SIG-M5 treated with dmso at 0.1 percent for 504 hours (cell line): Measurements from ENCODE around the gene AHNAK.

Source experiments
- DNase-seq: peaks from one replicate; lab custom pipeline; 2025; ENCODE audit not compliant: unreplicated experiment; lab: John Stamatoyannopoulos, UW

Gene AHNAK

DNA sequence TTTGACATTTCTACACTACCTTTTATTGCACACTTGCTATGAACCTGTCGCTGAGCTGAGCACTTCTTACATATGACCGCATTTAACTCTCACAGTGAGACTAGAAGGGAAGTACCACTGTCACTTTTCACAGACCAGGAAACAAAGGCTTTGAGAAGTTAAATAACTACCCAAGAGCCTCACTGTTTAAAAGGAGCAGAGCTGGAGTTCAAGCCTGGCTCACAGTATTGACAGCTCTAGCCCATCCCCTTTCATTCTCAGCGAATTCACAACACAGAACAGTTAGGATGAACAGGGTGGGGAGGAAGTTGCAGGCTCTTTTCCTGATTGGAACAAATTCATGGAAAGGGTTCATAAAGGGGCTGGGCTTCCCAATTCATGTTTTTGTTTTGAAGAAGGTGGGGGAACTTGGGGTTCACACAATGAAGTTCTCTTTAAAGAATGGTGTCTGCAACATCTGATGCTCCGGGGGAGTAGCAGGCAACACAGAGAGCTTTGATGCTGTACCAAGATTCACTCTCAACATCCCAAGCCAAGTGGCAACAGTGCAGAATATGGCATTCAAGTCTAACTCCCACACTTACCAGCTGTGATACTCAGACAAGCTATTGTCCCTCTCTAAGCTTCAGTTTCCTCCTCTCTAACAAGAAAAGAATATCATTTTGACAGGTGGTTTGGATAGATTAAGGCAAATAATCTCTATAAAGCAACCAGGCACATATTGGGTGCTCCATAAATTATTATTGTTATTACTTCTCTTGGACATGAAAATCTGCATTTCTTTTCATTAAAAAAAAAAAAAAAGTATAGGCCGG, 110.6 kb downstream of the AHNAK start:
- DNase-seq: peak; percentile 37

GRCh38 chr11:62433904-62434276, 112.7 kb downstream of the AHNAK start:
- DNase-seq: peak; percentile 62

DNA sequence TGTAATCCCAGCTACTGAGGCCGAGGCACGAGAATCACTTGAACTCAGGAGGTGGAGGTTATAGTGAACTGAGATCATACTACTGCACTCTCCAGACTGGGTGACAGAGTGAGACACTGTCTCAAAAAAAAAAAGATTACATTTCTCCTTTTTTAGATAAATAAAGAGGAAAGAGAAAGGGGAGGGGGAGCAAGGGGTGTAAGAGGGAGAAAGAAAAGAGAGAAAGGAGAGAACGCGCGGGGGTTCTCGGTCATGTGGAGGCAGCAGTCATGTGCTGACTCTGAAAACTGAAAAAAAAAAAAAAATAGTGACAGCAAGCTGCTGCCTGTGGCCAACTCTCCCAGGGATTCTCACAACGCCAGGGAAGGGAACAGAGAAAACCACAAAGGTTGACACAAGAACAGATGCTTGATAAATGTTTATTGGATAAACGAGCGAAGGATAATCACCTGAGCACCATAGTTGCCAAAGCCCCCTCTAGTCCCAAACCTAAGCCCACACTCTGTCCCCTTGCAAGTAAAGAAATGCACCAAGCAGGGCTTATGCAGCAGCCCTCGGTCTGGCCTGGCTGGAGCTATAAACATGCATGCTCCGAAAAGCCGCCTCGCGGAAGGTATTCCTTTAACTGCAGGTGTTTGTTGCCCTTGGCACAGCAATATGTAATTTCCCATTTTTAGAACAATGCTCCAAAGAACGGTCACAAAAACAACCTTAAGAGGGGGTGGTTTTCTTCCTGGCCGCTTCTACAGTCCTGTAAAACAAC, 113.3 kb downstream of the AHNAK start:
- DNase-seq: no peak

GRCh38 chr11:62432695-62433094, 113.9 kb downstream of the AHNAK start:
- DNase-seq: no peak

DNA sequence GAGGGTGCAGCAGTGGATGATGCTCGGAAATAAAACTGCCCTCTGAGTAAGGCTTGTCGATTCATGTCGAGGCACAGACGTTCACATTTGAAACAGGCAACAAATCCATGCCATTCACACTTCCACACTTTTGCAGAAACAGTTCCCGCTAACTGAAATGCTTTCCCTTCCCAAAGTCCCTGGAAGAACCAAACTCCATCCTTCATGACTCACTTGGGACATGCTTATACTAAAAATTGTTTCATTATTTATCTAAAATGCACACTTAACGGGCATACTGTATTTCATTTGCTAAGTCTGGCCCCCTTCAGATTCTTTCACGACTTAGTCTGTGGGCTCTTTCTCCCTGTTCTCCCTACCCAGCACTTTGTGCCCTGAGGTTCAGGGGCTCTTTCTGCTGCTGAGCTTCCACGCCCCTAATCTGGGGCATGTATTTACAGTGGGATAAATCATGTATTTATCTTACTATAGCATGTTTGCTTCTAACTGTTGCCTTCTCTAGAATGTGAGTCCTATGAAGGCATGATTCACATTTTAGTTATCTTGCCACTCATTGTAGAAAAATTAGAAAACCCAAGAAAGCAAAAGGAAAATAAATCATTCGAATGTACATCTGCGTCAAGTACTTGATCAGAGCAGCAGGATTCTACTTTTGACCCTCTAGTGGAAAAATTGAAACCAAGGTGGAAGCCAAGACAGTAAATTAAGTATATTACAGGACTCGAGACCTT, 115.3 kb downstream of the AHNAK start:
- no peak for DNase-seq

DNA sequence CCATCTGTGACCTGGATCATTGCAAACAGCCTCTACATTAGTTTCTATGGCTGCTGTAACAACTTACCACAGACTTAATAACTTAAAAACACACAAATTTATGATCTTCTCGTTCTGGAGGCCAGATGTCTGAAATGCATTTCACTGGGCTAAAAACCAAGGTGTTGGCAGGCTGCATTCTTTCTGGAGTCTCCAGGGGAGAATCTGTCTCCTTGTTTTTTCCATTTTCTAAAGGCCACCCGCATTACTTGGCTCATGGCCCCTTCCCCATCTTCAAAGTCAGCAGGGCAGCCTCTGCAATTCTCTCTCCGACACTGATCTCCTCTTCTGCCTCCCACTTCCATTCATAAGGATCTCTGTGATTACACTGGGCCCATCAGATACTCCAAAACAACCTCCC, 116.2 kb downstream of the AHNAK start:
- no peak for DNase-seq

DNA sequence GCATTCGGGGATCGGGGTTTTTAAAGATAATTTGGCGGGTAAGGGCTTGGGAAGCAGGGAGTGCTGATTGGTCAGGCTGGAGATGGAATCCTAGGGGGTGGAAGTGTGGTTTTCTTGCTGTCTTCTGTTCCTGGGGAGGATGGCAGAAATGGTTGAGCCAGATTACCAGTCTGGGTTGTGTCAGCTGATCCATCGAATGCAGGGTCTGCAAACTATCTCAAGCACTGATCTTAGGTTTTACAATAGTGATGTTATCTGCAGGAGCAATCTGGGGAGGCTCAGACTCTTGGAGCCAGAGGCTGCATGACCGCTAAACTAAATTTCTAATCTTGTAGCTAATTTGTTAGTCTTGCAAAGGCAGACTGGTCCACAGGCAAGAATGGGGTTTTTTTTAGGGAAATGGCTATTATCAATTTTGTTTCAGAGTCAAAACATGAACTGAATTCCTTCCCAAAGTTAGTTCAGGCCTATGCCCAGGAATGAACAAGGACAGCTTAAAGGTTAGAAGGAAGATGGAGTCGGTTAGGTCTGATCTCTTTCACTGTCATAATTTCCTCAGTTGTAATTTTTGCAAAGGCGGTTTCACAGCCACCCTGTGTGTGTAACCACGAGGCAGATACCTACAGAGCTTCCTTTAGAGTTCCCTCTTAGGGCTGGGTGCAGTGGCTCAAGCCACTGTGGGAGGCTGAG, 117.6 kb downstream of the AHNAK start:
- no peak for DNase-seq

- peak; percentile 96 for DNase-seq
Measured at GRCh38 chr11:62427630-62428233, 118.9 kb downstream of the AHNAK start.

DNA sequence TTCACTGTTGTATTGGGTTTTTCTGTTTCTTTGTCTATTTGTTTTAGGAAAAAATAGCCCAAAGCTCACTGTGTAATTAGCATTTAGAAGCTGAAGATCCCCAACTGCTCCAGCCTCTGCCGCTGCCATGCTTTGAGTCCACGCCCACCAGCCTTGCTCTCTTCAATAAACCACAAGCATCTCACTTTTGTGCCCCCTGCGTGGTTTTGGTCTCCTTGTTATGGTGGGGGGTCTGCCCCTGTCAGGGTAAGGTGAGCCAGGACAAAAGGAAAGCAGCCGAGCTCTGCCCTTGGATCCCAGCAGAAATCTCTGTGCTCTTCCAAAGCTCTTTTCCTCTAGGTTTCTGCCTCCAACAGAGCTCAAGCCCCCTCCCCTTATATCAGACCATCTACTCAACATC, 123.6 kb downstream of the AHNAK start:
- no peak for DNase-seq

- no peak for DNase-seq
Measured at GRCh38 chr11:62421996-62422395, 124.6 kb downstream of the AHNAK start.

DNA sequence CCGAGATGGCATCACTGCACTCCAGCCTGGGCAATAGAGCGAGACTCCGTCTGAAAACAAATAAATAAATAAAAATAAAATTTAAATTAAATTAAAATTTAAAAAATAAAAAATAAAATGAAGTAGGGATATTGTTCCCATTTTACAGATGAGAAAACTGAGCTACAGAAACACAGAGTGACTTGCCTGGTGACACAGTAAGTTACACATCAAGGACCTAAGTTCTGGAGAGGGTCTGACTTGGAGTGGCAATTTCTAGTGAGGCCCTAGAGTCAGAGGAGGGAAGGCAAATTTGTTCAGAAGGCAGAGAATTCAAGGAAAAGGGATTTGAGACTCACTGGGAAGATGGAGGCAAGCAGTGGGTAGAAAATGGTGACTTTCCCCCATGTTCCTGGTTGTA, 125.7 kb downstream of the AHNAK start:
- no peak for DNase-seq

GRCh38 chr11:62419943-62420342, 126.7 kb downstream of the AHNAK start:
- no peak for DNase-seq

DNA sequence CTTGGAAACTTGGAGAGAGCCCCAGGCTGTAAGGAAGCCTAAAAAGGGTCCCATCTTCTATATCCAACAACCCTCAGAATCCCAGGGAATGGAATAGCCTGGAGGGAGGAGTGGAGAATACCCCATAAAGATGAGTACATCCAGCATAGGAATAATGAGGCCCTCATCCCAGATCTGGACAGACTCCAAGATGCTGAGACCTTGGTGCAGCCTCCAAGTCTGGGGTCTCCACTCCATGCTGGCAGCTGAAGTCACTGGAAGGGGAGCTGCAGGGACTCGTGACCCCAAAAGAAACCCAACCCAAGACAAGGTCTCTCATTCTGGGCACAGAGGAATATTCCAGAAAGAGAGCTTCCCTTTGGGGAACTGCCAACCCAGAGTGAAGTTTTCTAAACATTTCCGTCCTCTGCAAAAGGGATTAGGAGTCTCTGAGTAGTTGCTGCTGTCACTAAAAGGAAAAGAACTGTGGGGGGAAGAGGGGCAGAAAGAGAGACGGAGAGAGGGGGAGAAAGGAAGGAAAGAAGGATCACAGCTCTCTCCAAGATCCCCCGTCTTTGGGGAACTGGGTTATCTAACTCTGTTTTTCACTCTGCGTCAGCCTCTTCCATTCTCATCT, 127.2 kb downstream of the AHNAK start:
- no peak for DNase-seq

DNA sequence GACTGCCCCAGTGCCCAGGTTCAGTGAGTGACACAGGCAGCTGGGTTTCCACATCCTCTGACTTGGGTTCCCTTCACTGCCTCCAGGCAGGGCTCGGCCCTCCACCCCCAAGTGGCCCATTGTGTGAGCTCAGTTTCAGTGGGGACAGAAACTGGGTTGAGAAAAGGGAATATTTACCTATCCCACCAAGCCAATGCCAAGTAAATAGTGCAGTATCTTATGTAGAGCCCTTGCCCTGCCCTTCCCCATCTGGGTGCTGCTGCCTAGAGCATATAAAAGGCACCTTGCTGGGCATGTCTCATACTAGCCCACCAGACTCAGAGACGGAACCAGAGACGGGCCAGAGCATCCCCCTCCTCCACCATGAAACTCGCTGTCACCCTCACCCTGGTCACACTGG, 127.9 kb downstream of the AHNAK start, which contains the start of gene SCGB1A1:
SCGB1A1 (plus strand) TSS at position 301 of the 400 bp plus-strand sequence; CDS start at position 364, 63 bp downstream.
- no peak for DNase-seq

GRCh38 chr11:62418136-62418535, 128.5 kb downstream of the AHNAK start:
- no peak for DNase-seq

GRCh38 chr11:62416596-62416995, 130.0 kb downstream of the AHNAK start:
- DNase-seq: no peak

DNA sequence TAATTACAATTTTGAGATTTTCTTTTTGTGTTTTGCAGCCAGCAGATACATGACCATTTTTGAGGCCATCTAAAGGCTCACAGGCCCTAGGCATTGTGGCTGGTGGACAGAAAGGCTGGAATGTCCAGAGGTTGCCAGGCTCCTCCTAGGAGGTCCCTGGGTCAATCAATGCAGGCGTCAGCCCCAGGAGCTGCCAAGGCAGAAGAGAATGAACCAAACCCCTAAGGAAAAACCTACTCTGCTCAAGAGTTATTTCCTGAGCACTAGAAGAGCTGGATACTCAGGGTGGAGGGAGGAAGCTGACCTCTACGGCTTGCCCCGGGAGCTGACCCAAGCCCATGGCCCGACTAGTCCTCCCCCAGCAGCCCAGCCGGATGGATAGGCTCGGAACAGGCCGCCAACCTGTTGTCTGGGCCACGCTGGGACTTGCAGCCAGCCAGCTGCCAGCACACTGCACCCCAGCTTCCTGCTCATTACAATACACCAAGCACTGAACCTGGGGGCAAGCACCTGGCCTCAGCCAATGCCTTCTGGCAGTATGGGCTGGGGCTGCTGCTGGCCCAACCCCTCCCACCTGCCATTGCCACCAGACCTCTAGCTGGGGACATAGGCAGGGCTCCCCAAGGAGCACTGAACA, 133.4 kb downstream of the AHNAK start:
- no peak for DNase-seq

GRCh38 chr11:62411524-62411923, 135.1 kb downstream of the AHNAK start:
- DNase-seq: no peak

DNA sequence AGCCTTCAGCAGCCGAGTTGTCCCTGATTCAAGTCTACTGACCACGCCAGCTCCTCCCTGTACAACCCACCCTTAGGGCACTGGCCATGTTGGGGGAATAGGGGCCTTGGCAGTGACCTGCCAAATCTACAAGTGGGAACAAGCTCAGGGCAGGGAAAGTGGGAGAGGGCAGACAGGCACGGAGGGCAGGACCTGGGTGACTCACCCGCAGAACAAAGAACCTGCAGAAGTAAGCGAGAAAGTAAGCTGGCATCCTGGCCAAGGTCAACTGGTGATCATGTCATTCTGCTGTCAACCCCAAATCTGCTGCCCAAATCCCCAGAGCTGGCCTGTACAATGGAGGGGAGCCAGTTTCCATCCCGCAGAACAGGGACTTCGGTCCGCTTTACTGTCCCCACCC, 135.6 kb downstream of the AHNAK start:
- no peak for DNase-seq

DNA sequence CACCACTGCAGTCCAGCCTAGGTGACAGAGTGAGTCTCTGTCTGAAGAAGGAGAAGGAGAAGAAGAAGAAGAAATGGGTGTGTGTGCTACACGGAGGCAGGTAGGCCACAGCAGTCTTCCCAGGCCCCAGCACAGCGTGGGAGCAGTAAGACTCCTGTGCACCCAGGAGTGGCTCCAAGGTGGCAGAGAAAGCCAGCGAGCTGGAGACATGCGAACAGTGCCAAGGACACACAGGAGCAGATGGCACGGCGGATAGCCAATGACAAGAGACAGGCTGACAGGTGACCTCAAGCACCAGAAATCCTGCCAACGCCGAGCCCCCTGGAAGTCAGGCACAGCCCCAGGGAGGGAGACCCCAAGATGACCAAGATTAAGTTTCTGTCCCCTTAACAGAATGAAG, 136.8 kb downstream of the AHNAK start:
- no peak for DNase-seq
